ENCODE results near the gene MOV10L1. TPM values are rescaled to one million over a fixed set of nuclear protein-coding genes. Genes with fewer than 3 reads are reported as not detected.

The MOV10L1 gene
- total and polyA plus RNA-seq, 9 of the 15 experiments (the other 6 are each of a cell fraction or from before 2014, with no cell fraction given) = 0.06 to 0.43 (median 0.15) TPM

DNA sequence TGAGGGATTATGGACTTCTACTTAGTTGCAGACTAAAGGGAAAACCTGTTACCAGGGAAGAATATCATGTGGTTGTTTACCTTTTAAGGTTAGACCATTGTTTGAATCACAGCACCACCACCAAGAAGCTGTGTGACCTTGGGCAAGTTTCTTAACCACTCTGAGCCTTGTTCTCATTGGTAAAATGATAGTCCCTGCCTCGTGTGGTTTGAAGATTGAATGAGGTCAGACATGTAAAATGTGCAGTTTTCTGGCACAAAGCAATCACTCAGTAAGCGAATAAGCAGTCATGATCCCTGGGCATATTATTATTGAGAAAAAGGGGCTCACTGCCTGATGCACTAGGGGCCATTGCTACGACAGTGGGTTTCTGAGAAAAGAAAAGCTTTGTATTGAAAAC lies 28.3 kb downstream of the MOV10L1 start (continued):
- TF ChIP-seq ZFP36 (IDR thresholded peaks at IDR 0.05; ENCODE audit: low read depth, low read length, partially characterized antibody) = peak; percentile 90
- TF ChIP-seq, protein P1, sequence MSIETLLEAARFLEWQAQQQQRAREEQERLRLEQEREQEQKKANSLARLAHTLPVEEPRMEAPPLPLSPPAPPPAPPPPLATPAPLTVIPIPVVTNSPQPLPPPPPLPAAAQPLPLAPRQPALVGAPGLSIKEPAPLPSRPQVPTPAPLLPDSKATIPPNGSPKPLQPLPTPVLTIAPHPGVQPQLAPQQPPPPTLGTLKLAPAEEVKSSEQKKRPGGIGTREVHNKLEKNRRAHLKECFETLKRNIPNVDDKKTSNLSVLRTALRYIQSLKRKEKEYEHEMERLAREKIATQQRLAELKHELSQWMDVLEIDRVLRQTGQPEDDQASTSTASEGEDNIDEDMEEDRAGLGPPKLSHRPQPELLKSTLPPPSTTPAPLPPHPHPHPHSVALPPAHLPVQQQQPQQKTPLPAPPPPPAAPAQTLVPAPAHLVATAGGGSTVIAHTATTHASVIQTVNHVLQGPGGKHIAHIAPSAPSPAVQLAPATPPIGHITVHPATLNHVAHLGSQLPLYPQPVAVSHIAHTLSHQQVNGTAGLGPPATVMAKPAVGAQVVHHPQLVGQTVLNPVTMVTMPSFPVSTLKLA (conservative IDR thresholded peaks at IDR 0.05) = no peak
- TF ChIP-seq, protein P2, sequence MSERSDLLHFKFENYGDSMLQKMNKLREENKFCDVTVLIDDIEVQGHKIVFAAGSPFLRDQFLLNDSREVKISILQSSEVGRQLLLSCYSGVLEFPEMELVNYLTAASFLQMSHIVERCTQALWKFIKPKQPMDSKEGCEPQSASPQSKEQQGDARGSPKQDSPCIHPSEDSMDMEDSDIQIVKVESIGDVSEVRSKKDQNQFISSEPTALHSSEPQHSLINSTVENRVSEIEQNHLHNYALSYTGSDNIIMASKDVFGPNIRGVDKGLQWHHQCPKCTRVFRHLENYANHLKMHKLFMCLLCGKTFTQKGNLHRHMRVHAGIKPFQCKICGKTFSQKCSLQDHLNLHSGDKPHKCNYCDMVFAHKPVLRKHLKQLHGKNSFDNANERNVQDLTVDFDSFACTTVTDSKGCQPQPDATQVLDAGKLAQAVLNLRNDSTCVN (CRISPR knock-in tag; IDR thresholded peaks at IDR 0.05) = no peak
- TF ChIP-seq ADNP (tag; IDR thresholded peaks at IDR 0.05) = peak; percentile 90
- TF ChIP-seq ZNF174 (CRISPR knock-in tag; IDR thresholded peaks at IDR 0.05) = no peak
- no peak for TF ChIP-seq XRCC4 (IDR thresholded peaks at IDR 0.05; ENCODE audit: extremely low read depth, insufficient read depth, insufficient read length)
- no peak for TF ChIP-seq ZNF184 (CRISPR knock-in tag; IDR thresholded peaks at IDR 0.05)

DNA sequence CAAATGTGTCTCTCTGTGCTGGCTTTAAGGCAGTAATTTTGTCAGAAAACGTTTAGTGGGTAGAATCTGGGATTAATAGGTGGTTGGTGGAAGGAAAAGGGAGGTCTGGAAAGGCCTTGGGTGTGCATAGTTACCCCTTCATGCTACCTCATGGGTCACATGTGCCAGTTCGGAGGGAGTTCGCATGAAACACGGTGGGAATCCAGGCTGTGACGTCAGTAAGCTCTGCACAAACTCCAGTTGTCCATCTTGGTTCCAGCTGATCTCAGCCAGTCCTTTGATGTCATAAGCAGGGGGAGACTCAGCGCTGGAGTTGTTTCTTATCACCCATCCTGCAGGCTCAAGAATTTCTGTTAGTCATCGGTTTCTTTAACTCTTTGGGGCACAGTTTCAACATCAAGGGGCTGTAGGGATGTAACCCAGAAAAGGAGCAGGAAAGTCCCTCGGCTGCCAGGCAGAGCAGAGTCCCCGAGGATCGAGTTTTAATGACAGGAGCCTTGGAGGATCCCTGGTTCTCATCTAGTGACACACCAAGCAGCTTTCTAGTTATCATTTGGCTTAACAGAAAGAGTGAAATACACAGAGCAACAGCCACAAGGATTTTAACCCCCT lies 28.9 kb downstream of the MOV10L1 start:
- peak; percentile 87 to 95 (median 88) for DNase-seq (ENCODE audit: extremely low read depth in 1 of 4, low spot score in 3 of 4)
- Histone ChIP-seq H4K20me1 (replicated peaks; ENCODE audit: control insufficient read depth, insufficient read depth, low read length) (no peaks in the 10 kb centered on the region), H3K4me3 (no peak overlapping the region), H3K36me3 (ENCODE audit: control insufficient read depth, insufficient read depth, low read length) (no peaks in the 10 kb centered on the region; the same call in 2 of the 3 replicates), H3K4me2 (ENCODE audit: insufficient read depth, low read length) (peak overlapping the region; percentile 76), H3K4me1 (replicated peaks in 1 of 2; ENCODE audit: control insufficient read depth in 2 of 2, insufficient read depth in 2 of 2, low read length in 2 of 2) (peaks cover 33 to 35% of the 10 kb centered on the region in 2 experiments), H3K9me1 (ENCODE audit: control insufficient read depth, insufficient read depth, low read length) (peaks cover 3% of the 10 kb centered on the region), H3K9ac (ENCODE audit: insufficient read depth in 1 of 2, low read depth in 2 of 2, low read length in 2 of 2) (peak overlapping the region; percentile 71 to 75; a peak in 3 of 4 replicates), H3K27me3 (ENCODE audit: control insufficient read depth in 2 of 2, insufficient read depth in 2 of 2, low read length in 2 of 2) (no peaks in the 10 kb centered on the region), H3K27ac (ENCODE audit: extremely low read depth, low read depth, low read length) (peak overlapping the region; percentile 94), H3K9me3 (replicated peaks; ENCODE audit: control insufficient read depth, insufficient read depth, low read depth, low read length) (peaks cover 2% of the 10 kb centered on the region; the same call in 1 of the 2 replicates), H2AFZ (ENCODE audit: low read depth, low read length) (peak overlapping the region; percentile 97), H3K79me2 (ENCODE audit: control insufficient read depth, insufficient read depth, low read length) (no peaks in the 10 kb centered on the region)
- 0% methylated on average over 9 of the region's 10 CpGs for WGBS (ENCODE audit: insufficient coverage, low coverage, missing lambda C conversion rate)
- intact Hi-C loops (cut with micrococcal nuclease) (no loop called here), in situ Hi-C loops (cut with MboI) (no loop called here)
- FAIRE-seq = peak; percentile 100
- POLR2A ChIA-PET = interaction anchor here (1.1 to 4.0 kb wide), 3 partner anchors 9 to 21 kb away, joined by 3 to 26 read pairs (median 6); no protein-coding TSS in a partner anchor
- CTCF ChIA-PET (ENCODE audit: low intra/inter-chr PET ratio) = no interaction called here
- BruUV-seq (replicated peaks) = no TSS peak
- peak; percentile 88 for ATAC-seq
- TF ChIP-seq ELF1 (tag; IDR thresholded peaks at IDR 0.05) = peak; percentile 81
- TF ChIP-seq CBFA2T2 (conservative IDR thresholded peaks at IDR 0.05) = peak; percentile 88
- TF ChIP-seq, protein P3, sequence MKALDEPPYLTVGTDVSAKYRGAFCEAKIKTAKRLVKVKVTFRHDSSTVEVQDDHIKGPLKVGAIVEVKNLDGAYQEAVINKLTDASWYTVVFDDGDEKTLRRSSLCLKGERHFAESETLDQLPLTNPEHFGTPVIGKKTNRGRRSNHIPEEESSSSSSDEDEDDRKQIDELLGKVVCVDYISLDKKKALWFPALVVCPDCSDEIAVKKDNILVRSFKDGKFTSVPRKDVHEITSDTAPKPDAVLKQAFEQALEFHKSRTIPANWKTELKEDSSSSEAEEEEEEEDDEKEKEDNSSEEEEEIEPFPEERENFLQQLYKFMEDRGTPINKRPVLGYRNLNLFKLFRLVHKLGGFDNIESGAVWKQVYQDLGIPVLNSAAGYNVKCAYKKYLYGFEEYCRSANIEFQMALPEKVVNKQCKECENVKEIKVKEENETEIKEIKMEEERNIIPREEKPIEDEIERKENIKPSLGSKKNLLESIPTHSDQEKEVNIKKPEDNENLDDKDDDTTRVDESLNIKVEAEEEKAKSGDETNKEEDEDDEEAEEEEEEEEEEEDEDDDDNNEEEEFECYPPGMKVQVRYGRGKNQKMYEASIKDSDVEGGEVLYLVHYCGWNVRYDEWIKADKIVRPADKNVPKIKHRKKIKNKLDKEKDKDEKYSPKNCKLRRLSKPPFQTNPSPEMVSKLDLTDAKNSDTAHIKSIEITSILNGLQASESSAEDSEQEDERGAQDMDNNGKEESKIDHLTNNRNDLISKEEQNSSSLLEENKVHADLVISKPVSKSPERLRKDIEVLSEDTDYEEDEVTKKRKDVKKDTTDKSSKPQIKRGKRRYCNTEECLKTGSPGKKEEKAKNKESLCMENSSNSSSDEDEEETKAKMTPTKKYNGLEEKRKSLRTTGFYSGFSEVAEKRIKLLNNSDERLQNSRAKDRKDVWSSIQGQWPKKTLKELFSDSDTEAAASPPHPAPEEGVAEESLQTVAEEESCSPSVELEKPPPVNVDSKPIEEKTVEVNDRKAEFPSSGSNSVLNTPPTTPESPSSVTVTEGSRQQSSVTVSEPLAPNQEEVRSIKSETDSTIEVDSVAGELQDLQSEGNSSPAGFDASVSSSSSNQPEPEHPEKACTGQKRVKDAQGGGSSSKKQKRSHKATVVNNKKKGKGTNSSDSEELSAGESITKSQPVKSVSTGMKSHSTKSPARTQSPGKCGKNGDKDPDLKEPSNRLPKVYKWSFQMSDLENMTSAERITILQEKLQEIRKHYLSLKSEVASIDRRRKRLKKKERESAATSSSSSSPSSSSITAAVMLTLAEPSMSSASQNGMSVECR (CRISPR knock-in tag; IDR thresholded peaks at IDR 0.05) = 0 out of 2 replicates have a peak, but pooled peaks have one; percentile 31
- TF ChIP-seq GATA2 (CRISPR knock-in tag; IDR thresholded peaks at IDR 0.05) = peak; percentile 65; the same call in 1 of the 2 replicates

Data from K562 (cell line).